Upper lobe of left lung (tissue), 4 donors: ENCODE data around the gene ELP5.

Experiments
- EP300 ChIP-seq, 4 donors: sonication (generic); formaldehyde crosslinking; IDR thresholded peaks; one replicate each; pipeline ENCODE4 v1.5.1; 2017; ENCODE audit warnings: antibody characterized with exemption in 4 of 4, control low read depth in 2 of 4
- POLR2A ChIP-seq, 4 donors: fragments of 450-650 bp; IDR thresholded peaks; one replicate each; pipeline ENCODE4 v1.5.1; 2016 to 2017; ENCODE audit warnings: antibody characterized with exemption in 4 of 4, mild to moderate bottlenecking in 2 of 4

DNA sequence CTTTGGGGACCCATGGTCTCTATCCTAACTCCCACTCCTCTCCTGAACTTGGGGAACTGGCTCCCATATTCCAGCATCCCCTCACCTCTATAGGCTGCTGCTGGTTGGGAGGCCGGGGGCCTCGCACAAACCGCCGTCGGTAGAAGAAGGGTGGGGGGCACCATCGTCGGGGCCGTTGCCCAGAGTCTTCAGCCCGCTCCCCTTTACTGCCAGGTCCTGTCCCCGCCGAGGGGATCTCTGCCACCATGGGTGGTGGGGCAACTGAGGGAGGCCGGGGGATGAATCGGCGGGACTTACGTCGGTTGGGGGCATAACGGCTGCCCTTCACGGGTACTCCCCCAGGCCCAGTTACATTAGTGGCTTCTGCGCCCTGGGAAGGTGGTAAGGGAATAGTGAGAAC lies 38.2 kb downstream of the ELP5 start:
- TF ChIP-seq POLR2A (IDR thresholded peaks at IDR 0.05), result no peak
- no peak for TF ChIP-seq EP300 (IDR thresholded peaks at IDR 0.05)
